Prostate gland (tissue), 2 donors: ENCODE results near the gene SMIM14. TPM values are rescaled to one million over a fixed set of nuclear protein-coding genes. Genes with fewer than 3 reads are reported as not detected.
A peak's percentile ranks its signal among the peaks of the same experiment; 100 is the strongest.
"Not testable (repeated sequence)": the region's sequence is repeated elsewhere in the genome, so short reads cannot be mapped to it uniquely, and the experiment has no call there.

Experiments
- DNase-seq: peaks from one replicate; pipeline ENCODE4 v3.0.0-alpha.2; 2019; ENCODE audit warnings: low spot score
- H3K27ac ChIP-seq, 2 donors: fragments of 200-600 bp; sonication (generic); 2 replicates each; pipeline ENCODE4 v1.5.1; 2017 to 2019
- H3K27me3 ChIP-seq: fragments of 200-600 bp; sonication (generic); replicated peaks from 2 replicates; pipeline ENCODE4 v1.5.1; 2019; ENCODE audit not compliant: insufficient read depth
- H3K36me3 ChIP-seq, 2 donors: fragments of 200-600 bp; sonication (generic); 1 replicate in 1 of 2; 2 replicates in 1 of 2; pipeline versions ENCODE4 v1.5.1 to v1.8.1; 2017 to 2019
- H3K4me1 ChIP-seq: fragments of 200-600 bp; sonication (generic); replicated peaks from 2 replicates; pipeline ENCODE4 v1.5.1; 2019
- H3K4me3 ChIP-seq, 2 donors: fragments of 200-600 bp; sonication (generic); 2 replicates each; pipeline ENCODE4 v1.5.1; 2017 to 2019
- H3K9me3 ChIP-seq: fragments of 200-600 bp; sonication (generic); 2 replicates; pipeline ENCODE4 v1.5.1; 2017
- POLR2A ChIP-seq: fragments of 450-650 bp; IDR thresholded peaks from one replicate; pipeline ENCODE4 v1.6.1; 2016; ENCODE audit warnings: antibody characterized with exemption, mild to moderate bottlenecking
- POLR2AphosphoS5 ChIP-seq: sonication (generic); formaldehyde crosslinking; IDR thresholded peaks from one replicate; pipeline ENCODE4 v1.6.1; 2017; ENCODE audit warnings: antibody characterized with exemption
- WGBS: methylation state at CpG from one replicate; pipeline ENCODE4 v1.1.5; 2018; 5-methylcytosine and 5-hydroxymethylcytosine counted together
- intact Hi-C: fragments of 100-400 bp; cut with DNase I; formaldehyde crosslinking; loops from one replicate; pipeline ENCODE4 v1.14.2; 2022
- total RNA-seq, 2 donors: library from RNA; depleted of rRNA; stranded (reverse); fragments of >200 nt; gene quantifications; one replicate each; pipeline ENCODE4 v1.1.0, GENCODE V29; 2016
- TF ChIP-seq, protein P1 (sequence below), 4 experiments: fragments of 200-600 bp in 2 of 4; fragments of 450-650 bp in 2 of 4; sonication (generic) in 2 of 4; IDR thresholded peaks; 1 replicate in 3 of 4; 2 replicates in 1 of 4; pipeline ENCODE4 v1.5.1; 2016 to 2019; ENCODE audit warnings: antibody characterized with exemption in 4 of 4, mild to moderate bottlenecking in 2 of 4, moderate library complexity in 2 of 4

The SMIM14 gene
- total RNA-seq, 2 donors from 2014 or later = 36.1 to 101 TPM

DNA sequence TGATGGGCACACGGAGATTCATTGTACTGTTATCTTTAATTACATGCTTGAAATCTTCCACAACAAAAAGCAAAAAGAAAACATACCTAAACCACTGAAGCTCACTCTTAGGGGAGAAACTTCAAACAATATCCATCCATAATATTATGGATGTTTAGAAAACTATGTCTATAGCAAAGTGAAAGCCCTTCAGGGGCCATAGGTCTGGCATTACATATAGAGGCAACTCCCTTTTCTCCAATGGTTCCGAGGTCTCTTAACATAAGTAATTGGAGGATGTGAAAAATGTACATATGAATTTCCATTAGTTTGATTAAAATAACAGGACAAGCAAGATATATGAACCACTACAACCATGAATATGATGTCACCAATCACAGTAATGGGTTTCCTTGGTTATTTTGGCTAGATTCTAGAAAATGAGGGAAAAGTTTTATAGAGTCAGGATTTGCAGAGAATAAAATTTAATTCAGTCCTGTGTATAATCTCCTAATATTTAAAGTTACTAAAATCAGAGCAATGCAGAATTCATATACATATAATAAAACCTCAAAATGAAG is 122.2 kb downstream of the SMIM14 start:
- H3K36me3 ChIP-seq = peaks cover 0 to 3% of the 10 kb centered on the region in 2 donors
- DNase-seq = no peak
- no peaks in the 10 kb centered on the region for H3K9me3 ChIP-seq
- no peak overlapping the region for H3K27ac ChIP-seq
- no peak overlapping the region for H3K4me3 ChIP-seq
- H3K4me1 ChIP-seq = no peaks in the 10 kb centered on the region
- intact Hi-C loops = no loop called here
- 88% methylated on average over 2 of the region's 2 CpGs for WGBS
- no peak for TF ChIP-seq POLR2AphosphoS5
- TF ChIP-seq, protein P1, sequence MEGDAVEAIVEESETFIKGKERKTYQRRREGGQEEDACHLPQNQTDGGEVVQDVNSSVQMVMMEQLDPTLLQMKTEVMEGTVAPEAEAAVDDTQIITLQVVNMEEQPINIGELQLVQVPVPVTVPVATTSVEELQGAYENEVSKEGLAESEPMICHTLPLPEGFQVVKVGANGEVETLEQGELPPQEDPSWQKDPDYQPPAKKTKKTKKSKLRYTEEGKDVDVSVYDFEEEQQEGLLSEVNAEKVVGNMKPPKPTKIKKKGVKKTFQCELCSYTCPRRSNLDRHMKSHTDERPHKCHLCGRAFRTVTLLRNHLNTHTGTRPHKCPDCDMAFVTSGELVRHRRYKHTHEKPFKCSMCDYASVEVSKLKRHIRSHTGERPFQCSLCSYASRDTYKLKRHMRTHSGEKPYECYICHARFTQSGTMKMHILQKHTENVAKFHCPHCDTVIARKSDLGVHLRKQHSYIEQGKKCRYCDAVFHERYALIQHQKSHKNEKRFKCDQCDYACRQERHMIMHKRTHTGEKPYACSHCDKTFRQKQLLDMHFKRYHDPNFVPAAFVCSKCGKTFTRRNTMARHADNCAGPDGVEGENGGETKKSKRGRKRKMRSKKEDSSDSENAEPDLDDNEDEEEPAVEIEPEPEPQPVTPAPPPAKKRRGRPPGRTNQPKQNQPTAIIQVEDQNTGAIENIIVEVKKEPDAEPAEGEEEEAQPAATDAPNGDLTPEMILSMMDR (IDR thresholded peaks at IDR 0.05) = no peak
- TF ChIP-seq POLR2A = no peak
- no peaks in the 10 kb centered on the region for H3K27me3 ChIP-seq

DNA sequence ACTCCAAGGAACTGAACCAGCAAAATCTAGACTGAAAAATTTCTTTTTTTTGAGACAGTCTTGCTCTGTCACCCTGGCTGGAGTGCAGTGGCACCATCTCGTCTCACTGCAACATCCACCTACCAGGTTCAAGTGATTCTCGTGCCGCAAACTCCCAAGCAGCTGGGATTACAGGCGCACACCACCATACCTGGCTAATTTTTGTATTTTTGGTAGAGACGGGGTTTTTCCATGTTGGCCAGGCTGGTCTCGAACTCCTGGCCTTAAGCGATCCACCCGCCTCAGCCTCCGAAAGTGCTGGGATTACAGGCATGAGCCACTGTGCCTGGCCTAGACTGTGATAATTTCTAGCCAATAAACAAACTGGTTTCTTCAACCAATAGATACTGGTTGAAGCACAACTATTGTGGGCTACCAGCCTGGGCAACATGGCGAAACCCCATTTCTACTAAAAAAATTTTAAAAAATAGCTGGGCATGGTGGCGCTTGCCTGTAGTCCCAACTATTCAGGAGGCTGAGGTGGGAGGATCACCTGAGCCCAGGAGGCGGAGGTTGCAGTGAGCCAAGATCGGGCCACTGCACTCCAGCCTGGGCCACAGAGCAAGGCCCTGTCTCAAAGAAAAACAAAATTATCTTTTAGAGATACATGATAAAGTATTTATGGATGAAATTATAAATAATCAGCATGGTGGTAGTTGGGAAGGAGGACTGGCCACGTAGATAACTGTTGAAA is 122.8 kb downstream of the SMIM14 start:
- intact Hi-C loops, H3K36me3 ChIP-seq, H3K27me3 ChIP-seq, DNase-seq, H3K9me3 ChIP-seq, H3K4me1 ChIP-seq, H3K4me3 ChIP-seq, H3K27ac ChIP-seq: not testable (repeated sequence)
- 96% methylated on average over 14 of the region's 14 CpGs for WGBS

DNA sequence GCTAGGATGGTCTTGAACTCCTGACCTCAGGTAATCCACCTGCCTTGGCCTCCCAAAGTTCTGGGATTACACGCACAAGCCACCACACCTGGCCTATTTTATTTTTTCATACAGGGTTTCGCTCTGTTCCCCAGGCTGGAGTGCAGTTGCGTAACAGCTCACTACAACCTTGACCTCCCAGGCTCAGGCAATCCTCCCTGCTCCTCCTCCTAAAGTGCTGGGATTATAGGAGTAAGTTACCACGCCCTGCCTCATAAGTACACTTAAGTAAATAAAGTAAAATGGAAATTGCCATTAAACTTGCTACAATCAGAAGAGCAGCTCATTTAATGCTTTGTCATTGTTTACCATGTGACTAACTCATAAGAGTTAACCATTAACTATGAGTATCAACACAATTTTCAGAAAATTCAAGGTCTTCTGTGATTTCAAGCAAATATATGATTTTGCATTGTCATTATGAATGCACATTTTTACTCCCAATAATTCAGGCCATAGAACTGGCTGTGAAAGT is 123.7 kb downstream of the SMIM14 start:
- 55% methylated on average over 4 of the region's 4 CpGs for WGBS
- H3K27me3 ChIP-seq = no peaks in the 10 kb centered on the region
- peak; percentile 38 for DNase-seq
- no peak overlapping the region for H3K27ac ChIP-seq
- no peaks in the 10 kb centered on the region for H3K4me1 ChIP-seq
- H3K4me3 ChIP-seq = no peak overlapping the region
- H3K9me3 ChIP-seq = no peaks in the 10 kb centered on the region
- intact Hi-C loops = no loop called here
- TF ChIP-seq POLR2AphosphoS5 = peak; percentile 45
- TF ChIP-seq, protein P1 (IDR thresholded peaks at IDR 0.05) = no peak
- H3K36me3 ChIP-seq = peaks cover 0 to 5% of the 10 kb centered on the region in 2 donors

DNA sequence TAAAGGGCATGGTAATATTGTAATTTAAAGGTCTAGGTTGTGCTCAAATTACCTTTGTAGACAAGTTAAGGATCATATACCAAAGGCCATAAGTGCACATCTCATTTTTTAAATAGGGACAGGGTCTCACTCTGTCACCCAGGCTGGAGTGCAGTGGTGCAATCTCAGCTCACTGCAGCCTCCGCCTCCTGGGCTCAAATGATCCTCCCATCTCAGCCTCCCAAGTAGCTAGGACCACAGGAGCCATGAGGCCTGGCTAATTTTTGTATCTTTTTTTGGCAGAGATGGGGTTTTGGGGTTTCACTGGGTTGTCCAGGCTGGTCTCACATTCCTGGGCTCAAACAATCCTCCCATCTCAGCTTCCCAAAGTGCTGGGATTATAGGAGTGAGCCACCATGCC is 124.4 kb downstream of the SMIM14 start:
- H3K27me3 ChIP-seq, intact Hi-C loops, H3K9me3 ChIP-seq, DNase-seq, H3K4me1 ChIP-seq, H3K27ac ChIP-seq, H3K36me3 ChIP-seq, H3K4me3 ChIP-seq: not testable (repeated sequence)
- 100% methylated on average over 1 of the region's 1 CpG for WGBS

DNA sequence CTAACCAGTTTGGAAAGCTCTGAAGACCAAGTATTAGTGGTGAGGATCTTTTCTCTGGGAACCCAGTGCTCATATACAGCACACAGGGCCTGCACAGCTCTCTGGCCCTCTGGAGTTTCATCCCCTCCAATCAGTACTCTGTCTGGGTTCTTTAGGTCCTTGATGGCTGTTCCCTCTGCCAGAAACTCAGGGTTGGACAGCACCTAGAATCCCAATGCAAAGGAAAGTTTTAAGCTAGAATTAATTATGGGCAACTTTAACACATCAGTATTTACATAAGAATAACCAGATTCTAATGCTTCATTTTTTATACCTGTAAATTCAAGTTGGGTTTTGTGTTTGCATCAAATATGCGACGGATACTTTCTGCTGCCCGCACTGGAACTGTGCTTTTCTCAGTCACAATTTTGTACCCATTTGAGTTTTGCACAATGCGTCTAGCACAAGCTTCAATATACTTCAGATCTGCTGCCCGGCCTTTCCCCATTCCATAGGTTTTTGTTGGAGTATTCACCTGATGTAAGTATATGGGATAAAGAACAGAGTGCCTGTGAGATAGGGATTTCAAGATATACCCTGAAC is 128.2 kb downstream of the SMIM14 start:
- intact Hi-C loops = no loop called here
- Histone ChIP-seq H3K4me3 (no peak overlapping the region), H3K27ac (no peak overlapping the region), H3K27me3 (no peaks in the 10 kb centered on the region), H3K9me3 (no peaks in the 10 kb centered on the region), H3K4me1 (no peaks in the 10 kb centered on the region), H3K36me3 (peaks cover 9 to 12% of the 10 kb centered on the region in 2 donors)
- TF ChIP-seq POLR2A = no peak
- TF ChIP-seq, protein P1 (IDR thresholded peaks at IDR 0.05) = no peak
- no peak for TF ChIP-seq POLR2AphosphoS5
- WGBS = 96% methylated on average over 5 of the region's 5 CpGs
- no peak for DNase-seq
